ENCODE measurements around the gene KIAA1614.

KIAA1614 gene

DNA sequence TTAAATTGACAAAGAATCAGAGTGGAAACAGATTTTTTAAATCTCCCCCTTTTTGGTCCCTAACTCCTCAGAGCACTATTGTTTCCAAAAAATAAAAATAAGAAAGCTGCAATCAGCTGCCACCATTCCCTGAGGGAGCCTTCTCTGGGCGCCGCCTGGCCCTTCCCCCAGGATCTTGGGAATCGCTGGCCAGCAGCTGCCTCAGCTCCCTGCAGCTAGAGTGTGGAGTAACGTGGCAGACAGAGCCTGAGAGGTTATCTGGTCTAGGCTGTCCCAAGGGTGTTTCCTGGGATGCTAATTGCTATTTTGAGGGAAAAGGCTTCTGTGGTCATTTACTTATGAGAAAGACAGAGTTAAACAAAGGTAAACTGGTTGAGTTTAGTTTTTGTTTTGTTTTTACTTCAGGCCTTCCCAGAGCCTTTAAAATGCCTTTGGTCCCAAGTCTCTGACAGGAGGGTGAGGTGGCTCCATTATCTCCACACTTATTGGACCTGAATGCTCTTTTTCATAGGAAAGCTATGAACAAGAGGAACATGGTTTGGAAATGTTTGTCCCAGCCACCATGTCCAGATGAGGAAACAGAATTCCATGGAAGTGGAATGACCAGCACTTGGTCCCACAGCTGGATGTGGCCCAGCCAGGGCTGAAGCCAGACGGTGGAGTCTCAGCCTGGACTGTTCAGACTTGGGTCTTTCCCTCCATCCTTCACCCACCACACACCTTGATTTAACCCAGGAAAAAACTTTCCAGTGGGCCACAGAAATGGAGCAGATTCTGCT is 14.1 kb upstream of the KIAA1614 start:
- Mint-ChIP-seq H3K27me3 (no peaks in the 10 kb centered on the region), H3K27ac (no peak overlapping the region), H3K9me3 (ENCODE audit: low read depth) (no peaks in the 10 kb centered on the region), H3K4me3 (no peak overlapping the region), H3K4me1 (ENCODE audit: low read depth) (peaks cover 6% of the 10 kb centered on the region), H3K36me3 (peaks cover 7% of the 10 kb centered on the region)

DNA sequence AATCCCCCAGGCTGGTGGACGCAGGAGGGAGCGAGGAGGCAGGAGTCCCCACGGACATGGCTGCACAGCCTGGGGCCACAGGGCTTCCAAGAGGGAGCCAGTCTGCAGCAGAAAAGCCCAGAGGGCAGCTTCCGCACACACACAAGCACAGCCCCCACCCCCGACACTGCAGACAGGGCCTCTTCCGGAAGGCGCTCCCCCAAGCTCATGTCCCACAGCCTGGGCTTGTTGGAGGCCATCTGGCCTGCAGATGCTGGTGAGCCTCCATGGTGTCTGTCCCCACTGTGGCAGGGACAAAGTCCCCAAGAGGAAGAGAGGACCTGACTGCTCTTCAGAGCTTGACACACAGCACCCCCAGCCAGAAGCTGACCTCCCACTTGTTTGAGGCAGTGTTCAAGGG is 13.4 kb upstream of the KIAA1614 start:
- peaks cover under 1% of the 10 kb centered on the region for H3K4me1 Mint-ChIP-seq (ENCODE audit: low read depth)
- H3K9me3 Mint-ChIP-seq (ENCODE audit: low read depth) = no peaks in the 10 kb centered on the region
- H3K27ac Mint-ChIP-seq = no peak overlapping the region
- H3K4me3 Mint-ChIP-seq = no peak overlapping the region
- no peaks in the 10 kb centered on the region for H3K27me3 Mint-ChIP-seq
- peaks cover 5% of the 10 kb centered on the region for H3K36me3 Mint-ChIP-seq

DNA sequence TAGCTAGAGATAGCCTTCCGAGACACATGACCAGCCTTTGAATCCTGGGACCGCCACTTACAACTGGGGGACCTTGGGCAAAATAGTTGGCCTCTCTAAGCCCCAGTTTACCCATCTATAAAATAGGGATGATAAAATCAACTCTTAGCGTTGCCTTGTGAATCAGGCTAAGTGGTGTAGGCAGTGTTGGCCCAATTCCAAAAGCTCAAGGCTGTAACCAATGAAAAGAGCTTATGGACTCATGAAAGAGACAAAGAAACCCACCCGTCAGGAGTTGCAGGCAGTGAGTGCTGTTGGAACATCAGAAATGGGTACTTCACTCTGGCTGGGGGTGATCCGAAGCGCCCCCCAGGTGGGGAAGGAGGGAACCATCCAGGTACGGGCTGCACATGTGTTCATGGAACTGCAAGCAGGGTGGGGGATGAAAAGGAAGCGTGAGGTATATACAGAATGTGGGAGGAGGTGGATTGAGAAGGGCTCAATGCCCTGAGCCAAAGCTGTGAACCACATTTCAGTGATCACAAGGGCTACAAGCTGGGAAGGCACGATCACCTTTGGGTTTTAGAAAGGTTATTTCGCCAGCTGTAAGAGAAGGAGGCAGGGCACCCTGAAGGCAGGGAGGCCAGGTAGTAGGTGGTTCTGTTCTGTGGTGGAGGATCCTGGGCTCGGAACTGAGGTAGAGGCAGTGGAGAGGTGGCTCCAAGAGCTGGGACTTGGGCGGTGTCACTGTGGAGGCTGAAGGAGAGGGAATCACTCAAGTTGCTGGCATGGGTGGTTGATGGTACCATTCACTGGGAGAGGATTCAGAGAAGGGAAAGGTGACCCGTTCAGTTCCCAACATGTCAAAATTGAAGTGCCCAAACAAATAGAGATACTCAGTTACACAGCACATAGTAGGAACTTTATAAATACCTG is 11.4 kb upstream of the KIAA1614 start:
- no peak overlapping the region for H3K4me3 Mint-ChIP-seq
- no peaks in the 10 kb centered on the region for H3K4me1 Mint-ChIP-seq (ENCODE audit: low read depth)
- no peaks in the 10 kb centered on the region for H3K36me3 Mint-ChIP-seq
- no peak overlapping the region for H3K27ac Mint-ChIP-seq
- H3K9me3 Mint-ChIP-seq (ENCODE audit: low read depth) = no peaks in the 10 kb centered on the region
- H3K27me3 Mint-ChIP-seq = no peaks in the 10 kb centered on the region

DNA sequence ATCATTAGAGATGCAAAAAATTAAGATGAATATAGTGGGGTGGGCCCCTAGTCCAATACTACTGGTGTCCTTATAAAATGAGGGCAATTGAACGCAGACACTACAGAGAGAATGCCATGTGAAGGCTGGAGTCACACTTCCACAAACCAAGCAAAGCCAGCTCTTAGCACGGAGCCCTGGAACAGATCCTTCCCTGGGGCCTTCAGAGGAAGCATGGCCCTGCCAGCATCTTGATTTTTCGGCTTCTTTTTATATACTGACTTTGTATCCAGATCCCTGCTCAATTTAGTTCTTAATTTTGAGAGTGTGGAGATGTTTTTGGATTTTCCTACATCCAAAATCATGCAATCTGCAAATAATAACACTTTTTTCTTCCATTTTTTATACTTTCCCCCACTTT is 10.2 kb upstream of the KIAA1614 start:
- Mint-ChIP-seq H3K27me3 (no peaks in the 10 kb centered on the region), H3K36me3 (no peaks in the 10 kb centered on the region), H3K27ac (no peak overlapping the region), H3K4me1 (ENCODE audit: low read depth) (no peaks in the 10 kb centered on the region), H3K9me3 (ENCODE audit: low read depth) (no peaks in the 10 kb centered on the region), H3K4me3 (no peak overlapping the region)

DNA sequence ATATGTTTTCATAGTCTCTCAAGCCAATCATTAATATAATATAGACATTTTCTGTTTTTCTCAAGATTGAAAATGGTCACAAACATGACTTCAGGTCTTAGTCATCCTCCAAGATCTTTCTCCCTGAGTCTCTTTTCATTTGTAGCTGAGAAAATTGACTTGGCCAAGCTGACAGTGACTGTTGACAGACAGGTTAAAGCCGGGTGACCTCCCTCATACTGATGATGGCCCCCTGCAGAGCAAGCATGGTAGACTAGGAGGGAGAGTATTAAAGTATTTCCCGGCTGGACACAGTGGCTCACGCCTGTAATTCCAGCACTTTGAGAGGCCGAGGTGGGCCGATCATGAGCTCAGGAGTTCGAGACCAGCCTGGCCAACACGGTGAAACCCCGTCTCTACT is 6.8 kb upstream of the KIAA1614 start:
- peaks cover 9% of the 10 kb centered on the region for H3K27me3 Mint-ChIP-seq
- no peaks in the 10 kb centered on the region for H3K9me3 Mint-ChIP-seq (ENCODE audit: low read depth)
- no peak overlapping the region for H3K4me3 Mint-ChIP-seq
- H3K27ac Mint-ChIP-seq = no peak overlapping the region
- no peaks in the 10 kb centered on the region for H3K4me1 Mint-ChIP-seq (ENCODE audit: low read depth)
- no peaks in the 10 kb centered on the region for H3K36me3 Mint-ChIP-seq

DNA sequence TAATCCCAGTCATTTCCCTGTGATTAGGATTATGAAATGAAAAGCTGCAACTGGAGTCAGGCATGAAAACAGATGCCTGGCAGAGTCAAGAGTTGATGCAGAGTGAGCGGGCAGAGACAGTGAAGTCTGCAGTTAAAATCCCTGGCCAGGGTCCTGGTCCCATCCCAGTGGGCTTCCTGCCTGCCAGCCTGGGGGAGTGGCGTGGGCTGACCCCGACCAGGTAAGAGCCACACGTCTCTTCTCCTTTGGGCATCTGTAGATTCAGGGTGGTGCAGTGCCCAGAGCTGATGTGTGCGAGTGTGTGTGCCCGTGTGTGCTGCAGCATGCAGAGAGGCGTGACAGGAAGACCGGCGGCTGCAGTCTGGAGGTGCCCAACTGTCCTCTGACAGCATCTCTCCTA is 6.2 kb upstream of the KIAA1614 start:
- Mint-ChIP-seq H3K4me3 (no peak overlapping the region), H3K9me3 (ENCODE audit: low read depth) (no peaks in the 10 kb centered on the region), H3K4me1 (ENCODE audit: low read depth) (no peaks in the 10 kb centered on the region), H3K27ac (no peak overlapping the region), H3K36me3 (no peaks in the 10 kb centered on the region), H3K27me3 (peaks cover 12% of the 10 kb centered on the region)

DNA sequence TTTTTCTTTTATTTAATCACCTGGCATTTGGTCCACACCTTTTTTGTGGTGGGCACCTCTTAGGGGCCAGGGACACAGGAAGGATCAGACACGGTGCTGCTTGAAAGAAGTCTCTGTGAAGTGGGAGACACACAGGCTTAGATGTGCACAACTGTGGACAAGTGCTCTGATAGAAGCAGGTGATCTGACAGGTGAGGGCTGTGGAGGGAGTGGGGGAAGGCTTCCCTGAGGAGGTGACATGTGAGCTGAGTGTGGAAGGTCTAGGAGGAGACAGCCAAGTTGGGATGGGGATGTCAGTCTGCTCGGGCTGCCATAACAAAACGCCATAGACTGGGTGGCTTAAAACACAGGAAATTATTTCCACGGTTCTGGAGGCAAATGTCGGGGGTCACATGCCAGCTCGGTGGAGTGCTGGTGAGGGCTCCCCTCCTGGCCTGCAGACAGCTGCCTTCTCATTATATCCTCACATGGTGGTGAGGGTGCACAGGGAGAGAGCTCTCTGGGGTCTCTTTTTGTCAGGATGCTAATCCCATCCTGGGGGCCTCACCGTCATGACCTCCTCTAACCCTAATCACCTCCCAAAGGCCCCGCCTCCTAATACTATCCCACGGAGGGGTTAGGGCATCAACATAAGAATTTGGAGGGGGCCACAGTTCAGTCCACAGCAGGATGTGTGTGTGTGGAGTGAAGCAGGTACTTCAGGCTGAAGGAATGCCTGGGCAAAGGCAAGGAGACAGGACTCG is 5.2 kb upstream of the KIAA1614 start:
- Mint-ChIP-seq H3K27ac (no peak overlapping the region), H3K36me3 (no peaks in the 10 kb centered on the region), H3K9me3 (ENCODE audit: low read depth) (no peaks in the 10 kb centered on the region), H3K27me3 (peaks cover 14% of the 10 kb centered on the region), H3K4me3 (no peak overlapping the region), H3K4me1 (ENCODE audit: low read depth) (no peaks in the 10 kb centered on the region)

DNA sequence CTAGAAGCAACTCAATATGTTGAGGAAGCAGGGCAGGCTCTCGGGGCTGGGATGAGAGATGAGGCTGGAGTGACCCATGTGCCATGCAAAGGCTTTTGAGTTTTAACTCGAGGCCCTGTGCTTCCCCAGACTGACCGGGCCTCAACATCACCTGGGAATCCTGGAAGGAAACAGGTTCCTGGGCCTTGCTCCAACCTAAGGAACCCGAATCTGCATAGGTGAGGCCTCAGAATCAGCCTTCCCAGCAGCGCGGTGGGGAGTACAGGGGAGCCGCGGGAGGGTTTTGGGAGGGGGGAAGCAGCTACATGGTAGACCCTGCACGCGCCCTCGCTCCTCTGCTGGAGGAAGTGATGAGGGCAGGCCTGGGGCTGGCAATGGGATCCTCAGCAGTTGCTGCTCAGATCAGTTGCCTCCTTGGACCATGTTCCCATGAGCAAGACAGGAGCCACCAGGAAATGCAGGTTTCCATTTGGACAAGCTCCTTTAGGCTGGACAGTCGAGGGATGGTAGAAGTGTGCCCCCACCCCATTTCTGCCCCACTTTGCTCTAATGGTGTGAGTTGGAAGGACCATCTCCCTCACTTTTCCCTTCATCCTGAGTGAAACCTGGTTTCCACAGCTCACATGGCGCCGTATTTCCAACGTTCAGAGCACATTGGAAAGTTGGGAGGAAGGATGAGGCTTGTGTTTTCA is 4.5 kb upstream of the KIAA1614 start:
- Mint-ChIP-seq H3K4me3 (no peak overlapping the region), H3K27ac (no peak overlapping the region), H3K4me1 (ENCODE audit: low read depth) (no peaks in the 10 kb centered on the region), H3K36me3 (no peaks in the 10 kb centered on the region), H3K27me3 (peaks cover 14% of the 10 kb centered on the region), H3K9me3 (ENCODE audit: low read depth) (no peaks in the 10 kb centered on the region)

DNA sequence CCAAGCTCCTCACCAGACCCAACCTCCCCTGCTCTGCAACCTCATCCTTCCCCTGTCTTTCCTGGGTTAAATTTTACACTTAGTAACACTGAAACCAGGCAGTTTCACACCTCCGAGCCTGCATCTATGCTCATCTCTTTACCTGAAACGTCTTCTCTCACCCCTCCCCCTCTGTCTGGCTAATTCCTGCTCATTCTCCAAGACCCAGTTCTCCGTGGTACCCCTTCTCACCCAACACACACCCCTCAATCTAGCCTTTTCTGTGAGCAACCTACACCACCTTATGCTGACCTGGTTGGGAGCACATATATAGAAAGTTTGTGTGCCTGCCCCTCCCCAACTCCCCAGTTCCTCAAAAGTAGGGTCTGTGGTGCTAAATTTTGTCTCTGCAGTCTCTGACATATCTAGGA is 3.7 kb upstream of the KIAA1614 start:
- H3K4me1 Mint-ChIP-seq (ENCODE audit: low read depth) = peaks cover 4% of the 10 kb centered on the region
- peaks cover 21% of the 10 kb centered on the region for H3K27me3 Mint-ChIP-seq
- no peaks in the 10 kb centered on the region for H3K9me3 Mint-ChIP-seq (ENCODE audit: low read depth)
- no peaks in the 10 kb centered on the region for H3K36me3 Mint-ChIP-seq
- no peak overlapping the region for H3K27ac Mint-ChIP-seq
- H3K4me3 Mint-ChIP-seq = no peak overlapping the region

GRCh38 chr1:180909462-180909976 is 3.2 kb upstream of the KIAA1614 start:
- Mint-ChIP-seq H3K27me3 (peaks cover 22% of the 10 kb centered on the region), H3K4me1 (ENCODE audit: low read depth) (peaks cover 5% of the 10 kb centered on the region), H3K36me3 (no peaks in the 10 kb centered on the region), H3K27ac (no peak overlapping the region), H3K4me3 (no peak overlapping the region), H3K9me3 (ENCODE audit: low read depth) (no peaks in the 10 kb centered on the region)

DNA sequence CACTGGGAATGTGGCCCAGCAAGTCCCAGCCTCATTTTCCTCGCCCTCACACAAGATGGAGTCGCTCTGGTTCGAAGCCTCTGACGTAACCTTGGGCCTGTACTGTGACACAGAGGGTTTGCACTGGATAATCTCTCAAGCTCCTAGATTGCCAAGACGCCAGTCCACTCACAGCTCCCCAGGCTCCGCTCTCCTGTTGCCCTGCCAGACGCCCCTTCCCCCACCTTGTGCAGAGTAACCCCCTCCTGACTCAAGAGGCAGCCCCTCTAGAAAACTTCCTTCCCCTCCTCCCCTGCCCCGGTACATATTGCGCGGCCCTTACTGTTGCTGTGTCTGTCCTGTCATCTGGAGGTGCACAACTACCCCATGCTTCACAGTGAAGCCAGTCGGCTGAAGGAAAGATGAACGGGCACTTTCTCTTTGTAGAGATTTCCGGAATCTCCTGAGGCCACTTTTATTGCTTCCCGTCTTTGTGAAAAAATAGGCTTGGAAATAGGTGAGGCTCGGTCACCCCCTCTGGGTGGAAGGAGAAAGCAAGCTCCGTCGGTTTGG is 981 bp upstream of the KIAA1614 start:
- Mint-ChIP-seq H3K27me3 (peaks cover 28% of the 10 kb centered on the region), H3K4me1 (ENCODE audit: low read depth) (peaks cover 5% of the 10 kb centered on the region), H3K27ac (no peak overlapping the region), H3K4me3 (peak overlapping the region; percentile 53), H3K36me3 (no peaks in the 10 kb centered on the region), H3K9me3 (ENCODE audit: low read depth) (no peaks in the 10 kb centered on the region)

GRCh38 chr1:180912211-180912800 is 391 bp upstream of the KIAA1614 start:
- no peaks in the 10 kb centered on the region for H3K9me3 Mint-ChIP-seq (ENCODE audit: low read depth)
- H3K27ac Mint-ChIP-seq = no peak overlapping the region
- H3K36me3 Mint-ChIP-seq = no peaks in the 10 kb centered on the region
- peak overlapping the region; percentile 53 for H3K4me3 Mint-ChIP-seq
- peaks cover 5% of the 10 kb centered on the region for H3K4me1 Mint-ChIP-seq (ENCODE audit: low read depth)
- H3K27me3 Mint-ChIP-seq = peaks cover 28% of the 10 kb centered on the region

- no peaks in the 10 kb centered on the region for H3K36me3 Mint-ChIP-seq
- H3K27ac Mint-ChIP-seq = no peak overlapping the region
- no peaks in the 10 kb centered on the region for H3K9me3 Mint-ChIP-seq (ENCODE audit: low read depth)
- peaks cover 5% of the 10 kb centered on the region for H3K4me1 Mint-ChIP-seq (ENCODE audit: low read depth)
- H3K27me3 Mint-ChIP-seq = peaks cover 19% of the 10 kb centered on the region
- H3K4me3 Mint-ChIP-seq = no peak overlapping the region
Measured at GRCh38 chr1:180915426-180915965, 2.8 kb downstream of the KIAA1614 start.
